ENCODE data around the gene PLB1.
"Not testable (repeated sequence)": the region's sequence is repeated elsewhere in the genome, so short reads cannot be mapped to it uniquely, and the experiment has no call there.

PLB1 gene

DNA sequence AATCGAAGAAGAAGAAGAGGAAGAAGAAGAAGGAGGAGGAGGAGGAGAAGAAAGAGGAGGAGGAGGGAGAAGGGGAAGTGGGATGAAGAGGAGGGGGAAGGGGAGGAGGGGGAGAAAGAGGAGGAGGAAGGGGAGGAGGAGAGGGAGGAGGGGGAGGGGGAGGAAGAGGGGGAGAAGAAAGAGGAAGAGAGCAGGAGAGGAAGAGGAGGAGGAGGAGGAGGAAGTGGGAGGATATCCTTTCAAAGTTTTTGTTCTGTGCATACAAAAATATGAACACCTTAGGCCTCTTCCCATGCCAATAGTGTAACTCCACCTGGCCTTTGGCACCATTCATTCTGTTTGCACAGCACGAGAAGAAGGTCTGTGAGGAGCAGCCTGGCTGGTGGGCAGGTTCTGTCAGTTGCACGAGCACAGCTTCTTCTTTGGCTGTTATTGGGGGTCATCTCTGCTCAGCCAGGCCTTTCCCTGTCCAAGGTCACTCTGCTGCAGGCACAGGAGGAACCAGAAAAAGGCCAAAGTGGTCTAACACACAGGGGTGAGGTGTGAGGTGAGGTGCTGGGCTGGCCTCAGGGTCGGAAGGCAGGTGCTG lies 25.8 kb upstream of the PLB1 start:
- no peak for DNase-seq

DNA sequence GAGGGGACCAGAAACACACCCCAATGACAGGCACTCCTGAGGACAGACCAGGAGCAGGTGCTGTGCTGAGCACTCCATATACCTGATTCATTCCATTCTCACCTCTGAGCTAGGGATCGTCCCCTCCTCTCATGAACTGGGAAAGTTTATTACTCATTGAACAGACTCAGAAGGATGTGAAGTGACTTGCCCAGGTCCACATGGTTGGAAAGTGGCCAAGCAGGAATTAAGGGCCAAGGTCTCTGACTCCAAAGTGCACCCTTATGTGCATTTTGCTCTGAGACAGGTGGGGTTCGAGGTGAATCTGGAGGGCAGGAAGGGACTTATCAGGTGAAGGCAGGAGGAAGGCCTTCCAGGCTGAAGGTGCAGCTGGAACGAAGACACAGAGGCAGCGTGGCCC lies 25.1 kb upstream of the PLB1 start:
- no peak for DNase-seq

DNA sequence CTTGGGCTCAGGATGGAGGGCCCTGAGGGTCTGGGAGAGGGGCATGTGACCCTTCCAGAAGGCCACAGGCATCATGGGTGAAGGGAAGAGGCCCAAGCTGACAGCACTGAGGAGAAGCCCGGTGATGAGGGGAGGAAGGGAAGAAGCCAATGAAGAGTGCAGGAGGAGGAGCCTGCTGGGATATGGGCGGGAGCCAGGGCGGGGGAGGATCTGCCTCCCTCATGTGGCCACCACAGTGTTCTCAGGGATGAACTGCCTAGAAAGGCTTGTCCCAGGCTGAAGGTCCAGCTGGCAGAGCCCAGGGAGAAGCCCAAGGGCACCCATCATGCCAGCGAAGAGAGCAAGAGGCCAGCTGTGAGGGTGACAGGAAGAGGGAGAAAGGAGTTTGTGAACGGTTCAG lies 24.6 kb upstream of the PLB1 start:
- no peak for DNase-seq

DNA sequence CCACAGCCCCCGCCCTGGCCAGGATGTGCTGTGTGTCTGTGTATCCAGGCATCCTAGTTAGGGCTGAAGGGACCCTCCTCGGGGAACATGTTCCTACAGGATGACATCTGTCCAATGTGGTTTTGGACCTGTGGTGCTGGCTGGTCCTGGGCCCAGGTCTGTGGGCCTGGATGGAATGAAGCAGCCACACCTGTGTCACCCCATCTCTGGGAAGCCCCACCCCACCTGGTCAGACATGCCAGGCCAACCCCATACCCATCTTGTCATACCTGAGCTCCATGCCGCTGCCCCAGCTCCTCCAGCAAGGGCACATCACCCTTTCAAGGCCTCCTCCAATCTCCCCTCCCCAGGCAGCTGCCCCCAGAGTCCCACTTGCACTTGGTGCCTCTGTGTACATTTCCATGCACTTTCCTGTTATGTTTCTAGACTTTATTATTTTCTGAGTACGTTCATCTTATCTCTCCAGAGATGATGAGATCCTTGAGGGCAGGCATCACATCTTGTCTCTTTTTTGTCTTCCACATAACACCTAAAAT lies 24.1 kb upstream of the PLB1 start:
- no peak for DNase-seq

DNA sequence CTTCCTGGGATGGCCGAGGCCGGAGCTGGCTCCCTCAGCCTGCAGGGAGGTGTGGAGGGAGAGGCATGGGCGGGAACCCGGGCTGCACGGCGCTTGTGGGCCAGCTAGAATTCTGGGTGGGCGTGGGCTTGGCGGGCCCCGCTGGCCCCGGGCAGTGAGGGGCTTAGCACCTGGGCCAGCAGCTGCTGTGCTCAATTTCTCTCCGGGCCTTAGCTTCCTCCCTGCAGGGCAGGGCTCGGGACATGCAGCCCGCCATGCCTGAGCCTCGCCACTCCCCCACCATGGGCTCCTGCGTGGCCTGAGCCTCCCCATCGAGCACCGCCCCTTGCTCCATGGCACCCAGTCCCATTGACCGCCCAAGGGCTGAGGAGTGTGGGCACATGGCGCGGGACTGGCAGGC lies 23.2 kb upstream of the PLB1 start:
- not testable (repeated sequence) for DNase-seq

DNA sequence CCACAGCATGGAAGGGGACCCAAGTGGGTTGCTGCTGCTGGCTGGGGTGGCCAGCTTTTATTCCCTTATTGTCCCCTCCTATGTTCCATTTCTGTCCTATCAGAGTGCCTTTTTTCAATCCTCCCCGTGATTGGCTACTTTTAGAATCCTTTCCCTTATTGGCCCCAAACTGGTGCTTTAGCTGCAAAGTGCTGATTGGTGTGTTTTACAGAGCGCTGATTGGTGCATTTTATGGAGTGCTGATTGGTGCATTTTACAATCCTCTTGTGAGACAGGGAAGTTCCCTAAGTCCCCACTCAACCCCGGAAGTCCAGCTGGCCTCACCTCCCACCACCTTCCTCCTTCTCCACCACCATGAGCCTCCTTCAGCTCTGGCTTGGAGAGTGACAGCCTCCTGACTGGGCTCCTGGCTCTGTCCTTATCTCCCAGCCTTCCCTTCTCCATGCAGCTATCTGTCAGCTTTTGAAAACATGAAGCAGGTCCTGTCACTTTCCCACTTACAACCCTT lies 20.7 kb upstream of the PLB1 start:
- DNase-seq = no peak

DNA sequence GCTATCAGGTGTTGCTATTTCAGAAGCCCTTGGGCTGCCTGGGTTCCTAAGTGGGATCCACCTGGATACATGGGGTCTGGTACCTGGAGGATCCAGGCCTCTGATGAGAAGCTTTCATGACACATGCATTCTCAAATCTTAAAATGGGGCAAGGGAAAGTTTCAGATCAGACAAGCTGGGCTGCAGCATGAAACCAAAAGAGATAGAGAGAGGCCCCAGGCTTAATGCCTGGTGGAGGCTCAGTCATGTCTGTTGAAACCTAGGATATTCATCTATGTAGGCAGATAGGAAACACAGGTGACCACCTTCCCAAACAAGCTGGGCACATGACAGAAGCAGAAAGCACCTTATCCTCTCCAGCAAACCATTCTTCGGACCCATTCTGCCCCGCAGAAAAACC lies 18.8 kb upstream of the PLB1 start:
- no peak for DNase-seq

DNA sequence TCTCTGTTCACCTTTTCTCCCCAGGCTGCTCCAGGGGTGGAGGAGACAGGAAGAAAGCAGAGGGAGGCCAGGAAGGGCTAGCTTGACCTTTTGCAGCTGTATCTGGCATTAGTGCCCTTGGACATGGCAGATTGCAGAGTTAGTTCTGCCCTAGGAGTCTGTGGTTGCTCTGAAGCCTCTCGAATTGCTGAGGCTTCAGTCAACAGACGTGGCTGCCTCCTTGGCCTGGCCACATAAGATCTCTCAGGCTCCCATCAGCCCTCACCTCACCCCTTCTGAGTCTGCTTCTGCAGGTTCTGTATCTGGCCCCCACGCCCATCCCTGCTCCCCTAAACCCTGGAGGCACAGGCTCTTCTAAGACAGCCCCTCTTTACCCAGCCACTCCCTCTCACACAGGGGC lies 18.2 kb upstream of the PLB1 start:
- no peak for DNase-seq

DNA sequence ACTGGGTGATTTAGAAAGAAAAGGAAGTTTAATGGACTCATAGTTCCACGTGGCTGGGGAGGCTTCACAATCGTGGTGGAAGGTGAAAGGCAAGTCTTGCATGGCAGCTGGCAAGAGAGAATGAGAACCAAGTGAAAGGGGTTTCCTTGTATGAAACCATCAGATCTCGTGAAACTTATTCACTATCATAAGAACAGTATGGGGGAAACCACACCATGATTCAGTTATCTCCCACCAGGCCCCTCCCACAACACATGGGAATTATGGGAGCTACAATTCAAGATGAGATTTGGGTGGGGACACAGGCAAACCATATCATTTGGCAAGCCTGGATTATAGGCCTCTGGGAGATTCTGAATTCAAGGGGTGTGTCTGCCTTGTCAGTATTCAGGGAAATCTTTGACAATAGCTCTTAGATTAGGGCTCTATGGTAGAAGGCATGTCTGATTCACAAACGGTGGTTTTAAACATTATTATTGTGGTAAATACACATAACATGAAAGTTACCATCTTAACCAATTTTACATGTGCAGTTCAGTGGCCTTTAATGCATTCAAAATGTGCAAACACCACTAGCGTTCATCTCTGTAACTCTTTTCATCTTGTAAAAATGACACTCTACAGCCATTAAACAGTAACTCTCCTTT lies 15.3 kb upstream of the PLB1 start:
- DNase-seq = no peak

DNA sequence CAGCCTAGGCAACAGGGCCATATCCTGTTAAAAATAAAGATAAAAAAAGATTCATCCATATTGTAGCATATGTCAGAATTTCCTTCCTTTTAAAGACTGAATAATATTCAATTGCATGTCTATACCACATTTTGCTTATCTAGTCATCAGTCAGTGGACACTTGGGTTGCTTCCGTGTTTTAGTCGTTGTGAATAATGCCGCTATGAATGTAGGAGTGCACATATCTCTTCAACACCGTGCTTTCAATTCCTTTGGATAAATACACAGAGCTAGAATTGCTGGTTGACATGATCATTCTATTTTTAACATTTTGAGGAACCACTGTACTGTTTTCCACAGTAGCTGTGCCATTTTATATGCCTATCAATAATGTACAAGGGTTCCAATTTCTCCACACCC lies 14.0 kb upstream of the PLB1 start:
- DNase-seq = no peak

DNA sequence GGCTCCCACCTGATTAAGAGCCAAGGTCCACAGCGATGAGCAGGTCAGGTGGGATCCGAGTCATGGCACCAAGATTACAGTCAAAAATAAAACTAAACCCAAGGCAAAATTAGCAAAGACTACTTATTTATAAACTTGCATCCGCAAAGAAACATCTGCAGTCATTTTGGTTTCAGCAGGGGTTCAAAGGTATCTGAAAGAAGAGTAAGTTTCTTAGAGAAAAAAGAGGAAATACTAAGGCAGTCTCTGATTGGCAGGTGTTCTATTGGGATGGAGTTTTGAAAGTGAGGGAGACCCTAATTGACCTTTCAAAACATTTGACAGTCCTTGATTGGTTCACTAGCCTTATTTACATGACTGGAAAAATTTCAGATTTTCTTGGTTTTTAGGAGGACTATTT lies 11.0 kb upstream of the PLB1 start:
- DNase-seq = no peak

DNA sequence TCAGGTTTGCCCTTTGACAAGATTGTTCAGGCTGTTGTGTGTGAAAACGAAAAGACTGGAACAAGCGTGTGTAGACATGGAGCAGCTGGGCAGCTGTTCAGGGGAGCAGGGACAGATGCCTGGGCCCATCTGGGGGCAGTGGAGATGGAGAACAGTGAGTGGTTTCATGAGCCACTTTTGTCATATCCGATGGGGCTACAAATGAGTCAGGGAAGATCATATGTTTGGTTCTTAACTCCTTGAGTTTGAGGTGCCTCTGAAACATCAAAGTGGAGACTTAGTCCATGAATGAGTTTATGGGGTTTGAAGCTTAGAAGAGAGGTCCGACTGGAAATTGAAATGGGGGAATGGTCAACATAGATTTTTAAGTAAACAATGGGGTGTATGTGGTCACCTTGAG lies 9.3 kb upstream of the PLB1 start:
- no peak for DNase-seq

DNA sequence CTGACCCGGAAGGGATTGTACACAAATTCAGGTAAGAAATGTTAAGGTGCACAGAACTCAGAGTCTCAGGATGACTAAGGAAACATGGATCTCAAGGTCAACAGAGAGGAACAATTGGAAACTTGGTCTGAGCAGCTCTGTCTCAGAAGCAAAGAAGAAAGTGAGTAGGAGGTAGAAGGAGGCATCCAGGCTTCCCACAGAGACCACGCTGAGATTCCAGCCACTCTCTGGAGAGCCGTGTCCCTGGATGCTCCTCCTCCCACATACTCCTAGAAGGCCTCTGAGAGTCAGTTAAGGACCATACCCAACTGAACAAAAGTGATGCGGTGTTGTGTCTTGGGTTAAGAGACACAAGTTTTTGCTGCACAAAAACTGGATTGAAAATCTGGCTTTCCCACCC lies 8.6 kb upstream of the PLB1 start:
- no peak for DNase-seq

DNA sequence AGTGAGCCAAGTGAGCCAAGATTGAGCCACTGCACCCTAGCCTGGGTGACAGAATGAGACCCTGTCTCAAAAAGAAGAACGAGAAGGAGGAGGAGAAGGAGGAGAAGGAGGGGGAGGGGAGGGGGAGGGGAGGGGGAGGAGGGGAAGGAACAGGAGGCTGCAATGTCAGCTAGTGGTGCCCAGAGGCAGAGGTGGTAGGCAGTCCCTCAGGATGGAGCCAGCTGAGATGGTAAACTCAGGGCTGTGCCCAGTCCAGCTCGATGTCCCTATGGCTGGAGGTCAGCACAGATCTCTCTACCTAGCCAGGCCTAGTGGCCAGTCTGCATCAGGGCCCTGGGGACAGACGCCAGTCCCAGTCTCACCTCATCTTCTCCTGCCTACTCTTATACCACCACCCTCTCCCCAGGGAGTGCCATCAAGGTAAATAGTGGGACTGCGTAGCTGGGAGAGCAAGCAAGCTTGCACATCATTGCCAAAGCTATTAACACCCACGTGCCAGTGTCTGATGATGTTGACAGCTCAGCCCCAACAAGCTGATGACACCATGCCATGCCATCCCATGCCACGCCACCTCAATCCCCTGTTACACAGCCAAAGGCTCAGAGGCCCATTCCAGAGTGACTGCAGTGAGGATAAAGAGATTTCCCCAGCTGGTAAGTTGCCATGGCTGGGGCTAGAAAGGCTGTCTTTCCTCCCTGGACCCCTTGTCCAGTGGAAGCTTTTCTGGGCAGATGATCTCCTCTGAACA lies 7.6 kb upstream of the PLB1 start:
- DNase-seq = no peak

DNA sequence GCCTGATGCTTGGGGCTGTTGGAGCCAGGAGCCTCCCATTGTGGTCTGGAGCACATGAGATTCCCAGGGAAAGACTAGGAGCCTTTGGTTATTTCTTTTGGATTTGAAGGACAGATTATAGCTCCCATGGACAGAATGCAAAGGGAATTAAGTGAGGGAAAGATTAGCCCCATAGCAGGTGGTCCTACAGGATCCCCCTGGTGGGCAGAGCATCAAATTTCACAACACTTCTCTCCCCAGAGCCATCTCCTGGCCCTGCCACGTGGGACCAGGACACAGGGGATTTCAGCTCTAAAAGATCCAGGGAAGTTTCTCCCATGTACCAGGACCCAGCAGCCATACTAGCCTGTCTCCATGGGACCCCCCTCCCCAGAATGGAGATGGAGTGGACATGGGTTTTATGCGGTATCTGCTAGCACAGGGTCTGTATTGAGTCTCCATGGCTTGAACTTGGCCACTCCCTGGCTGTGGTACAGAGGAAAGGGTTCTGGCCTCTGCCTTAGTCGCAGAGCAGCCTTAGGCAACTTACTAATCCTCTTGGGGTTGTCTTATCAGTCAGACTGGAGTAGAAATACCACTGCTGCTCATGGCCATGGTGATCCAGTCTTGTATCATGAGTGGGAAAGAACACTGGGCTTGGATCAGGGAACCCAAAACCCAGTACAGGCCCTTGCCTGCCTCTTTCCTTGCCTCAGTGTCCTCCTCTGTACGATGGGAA lies 6.8 kb upstream of the PLB1 start:
- no peak for DNase-seq

DNA sequence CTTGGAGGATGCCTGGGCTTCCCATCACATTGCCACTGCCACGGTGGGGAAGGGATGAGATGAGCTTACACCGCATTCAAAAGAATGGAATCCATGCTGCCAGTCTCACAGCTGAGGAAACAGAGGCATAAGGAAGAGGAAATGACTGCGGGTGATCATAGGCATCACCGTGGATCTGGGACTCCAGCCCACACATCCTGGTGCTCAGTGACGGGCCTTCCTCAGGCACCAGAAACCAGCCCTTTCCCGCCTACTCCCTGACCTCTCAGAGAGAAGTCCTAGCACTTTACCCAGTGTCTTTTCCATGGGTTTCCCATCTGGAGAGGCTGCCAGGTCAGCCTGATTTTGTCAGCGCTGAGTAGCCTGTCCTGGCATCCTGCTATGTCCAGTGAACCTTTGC lies 5.3 kb upstream of the PLB1 start:
- DNase-seq = no peak

DNA sequence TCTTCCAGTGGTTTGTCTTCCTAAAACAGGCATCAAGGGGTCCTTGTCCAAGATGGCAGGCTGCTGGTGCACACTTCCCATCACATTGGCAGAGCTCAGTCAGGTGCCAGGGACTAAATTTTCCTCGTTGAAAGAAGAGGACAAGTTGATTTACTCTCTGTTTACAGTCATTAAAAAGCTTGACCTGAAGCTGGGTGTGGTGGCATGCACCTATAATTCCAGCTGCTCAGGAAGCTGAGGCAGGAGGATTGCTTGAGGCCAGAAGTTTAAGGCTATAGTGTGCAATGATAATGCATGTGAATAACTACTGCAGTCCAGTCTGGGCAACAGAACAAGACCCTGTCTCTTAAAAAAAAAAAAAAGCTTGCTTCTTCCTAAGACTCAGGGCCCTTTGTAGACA lies 3.6 kb upstream of the PLB1 start:
- no peak for DNase-seq

DNA sequence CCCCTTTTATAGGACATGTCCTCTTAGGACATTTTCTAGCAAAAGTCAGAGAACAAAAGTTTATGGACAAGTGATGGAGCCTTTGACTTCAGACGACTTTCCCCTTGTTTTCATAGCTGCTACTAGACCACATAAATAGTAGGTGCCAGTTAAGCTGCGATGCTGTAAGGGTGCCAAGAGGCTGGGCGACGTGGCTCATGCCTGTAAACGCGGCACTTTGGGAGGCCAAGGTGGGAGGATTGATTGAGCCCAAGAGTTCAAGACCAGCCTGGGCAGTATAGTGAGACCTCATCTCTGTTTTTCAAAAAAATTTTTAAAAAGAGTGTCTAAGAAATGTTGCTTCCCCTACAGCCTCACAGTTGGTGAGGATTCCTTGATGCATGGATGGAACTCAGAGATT lies 2.2 kb upstream of the PLB1 start:
- DNase-seq = no peak

DNA sequence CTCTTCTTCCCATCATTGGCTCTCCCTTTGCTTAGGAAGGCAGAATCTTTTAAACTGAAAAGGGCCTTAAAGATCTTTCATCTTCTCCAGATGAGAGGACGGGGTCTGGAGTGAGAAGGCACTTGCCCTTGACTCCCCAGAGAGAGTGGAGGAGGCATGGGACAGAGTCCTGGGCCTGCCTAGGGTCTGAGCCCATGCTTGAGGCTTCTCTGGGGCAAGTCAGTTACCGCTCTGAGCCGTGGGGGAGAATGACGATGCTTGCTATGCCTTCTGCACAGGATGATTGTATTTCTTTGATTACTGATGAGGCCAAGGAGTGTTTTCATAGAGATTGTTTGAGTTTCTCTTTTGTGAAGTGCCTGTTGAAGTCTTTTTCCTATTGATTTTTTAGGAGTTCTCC lies 921 bp downstream of the PLB1 start:
- no peak for DNase-seq

DNA sequence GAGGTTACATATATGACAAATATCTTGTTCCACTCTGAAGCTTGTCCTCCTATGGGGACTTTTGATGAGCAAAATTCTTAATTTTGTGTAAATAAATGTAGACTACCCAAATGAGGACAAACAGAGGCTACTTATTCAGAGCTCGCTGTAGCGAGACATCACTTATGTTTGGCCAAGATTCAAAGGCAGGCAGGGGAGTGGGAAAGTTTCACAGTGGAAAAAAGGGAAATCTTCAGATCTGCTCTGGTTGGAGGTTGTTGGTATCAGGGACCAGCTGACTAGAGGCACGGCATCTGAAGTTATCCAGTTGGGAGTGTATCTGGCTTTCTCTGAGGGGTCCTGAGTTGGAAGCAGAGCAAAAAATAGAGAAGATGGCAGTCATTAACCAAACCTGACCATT lies 1.3 kb downstream of the PLB1 start:
- DNase-seq = no peak

DNA sequence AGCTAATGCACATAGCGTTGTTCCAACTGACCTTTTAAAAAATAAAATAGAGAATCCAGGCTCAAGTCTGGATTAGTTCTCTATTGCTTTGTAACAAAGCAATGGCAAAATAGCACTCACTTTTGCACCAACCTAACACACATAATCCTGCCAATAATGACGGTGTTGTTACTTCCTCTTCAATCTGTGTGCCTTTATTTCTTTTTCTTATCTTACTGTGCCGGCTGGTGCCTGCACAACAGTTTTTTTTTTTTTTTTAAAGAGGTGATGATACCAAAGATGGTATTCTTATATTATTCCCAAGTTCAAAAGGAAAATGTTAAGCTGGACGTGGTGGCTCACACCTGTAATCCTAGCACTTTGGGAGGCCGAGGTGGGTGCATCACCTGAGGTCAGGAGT lies 3.4 kb downstream of the PLB1 start:
- no peak for DNase-seq

DNA sequence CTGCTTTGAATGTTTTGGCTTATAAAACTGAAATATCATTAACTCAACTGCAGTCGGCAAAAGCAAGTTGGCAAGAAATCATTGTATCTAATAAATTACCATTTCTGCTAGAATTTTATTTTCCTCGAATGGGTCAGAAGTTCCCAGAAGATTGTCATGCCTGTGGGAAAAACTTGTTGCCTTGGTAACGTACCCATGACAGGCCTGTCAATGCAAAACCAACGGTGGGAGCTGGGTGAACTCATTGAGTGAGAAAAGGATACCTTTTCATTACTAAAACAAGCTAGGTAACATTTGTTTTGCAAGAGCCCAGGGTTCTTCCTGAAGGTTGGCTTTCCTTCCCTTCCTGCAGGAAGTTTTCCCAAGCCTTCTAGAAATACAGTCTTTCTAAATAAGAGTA lies 9.5 kb downstream of the PLB1 start:
- DNase-seq = no peak

DNA sequence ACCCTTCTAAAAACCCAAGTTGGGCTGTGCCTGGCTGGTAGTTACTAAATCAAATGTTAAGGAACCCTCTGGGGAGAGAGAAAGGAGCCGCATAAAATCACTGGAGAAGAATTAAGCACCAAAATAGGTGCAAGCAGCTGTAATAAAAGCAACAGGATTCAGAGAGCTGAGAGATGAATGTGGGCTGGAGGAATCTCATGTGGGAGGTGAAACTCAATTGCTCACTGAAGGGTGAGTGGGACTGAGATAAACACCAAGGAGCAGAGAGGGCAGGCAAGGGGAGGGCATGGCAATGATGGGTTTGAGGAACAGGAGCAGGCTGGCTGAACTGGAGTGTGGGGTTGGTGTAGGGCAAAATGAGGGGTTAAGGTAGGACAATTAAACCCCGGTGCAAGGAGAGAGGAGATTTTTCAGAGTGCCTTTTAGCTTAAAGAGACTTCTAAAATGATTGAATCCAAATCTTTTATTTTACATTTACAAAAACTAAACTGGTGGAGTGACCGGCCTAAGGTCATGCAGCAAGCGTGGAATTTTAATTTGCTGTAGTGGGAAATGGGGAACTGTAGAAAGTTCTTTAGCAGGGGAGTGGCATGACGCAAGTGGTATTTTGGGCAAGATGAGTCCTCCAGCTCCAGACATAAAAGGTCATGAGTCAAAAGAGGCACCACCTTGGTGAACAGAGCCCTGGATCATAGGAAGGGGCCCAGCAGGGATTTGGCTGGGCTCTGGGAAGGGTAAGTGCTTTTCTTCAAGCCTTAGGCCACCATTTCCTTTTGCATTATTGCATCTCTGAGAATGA lies 10.5 kb downstream of the PLB1 start:
- no peak for DNase-seq

Data from NCI-H1694 treated with DMSO at 0.1 percent for 48 hours (cell line).